ENCODE data around the gene KCNC3.

- TF ChIP-seq CTCF (IDR thresholded peaks at IDR 0.05; ENCODE audit: insufficient read depth, low read depth, low read length) (no peak), EZH2 (IDR thresholded peaks at IDR 0.05; ENCODE audit: insufficient read depth, low read length) (no peak)
These were observed 40.2 kb downstream of the KCNC3 start for GRCh38 chr19:50288954-50289353.
